SK-N-MC (cell line): ENCODE data around the gene ELF2.

Experiments
- EZH2 ChIP-seq: fragments of 200-600 bp; sonication (generic); IDR thresholded peaks from one replicate; pipeline ENCODE4 v1.6.1; 2017; ENCODE audit warnings: antibody characterized with exemption
- POLR2AphosphoS5 ChIP-seq: IDR thresholded peaks from 2 replicates; pipeline ENCODE4 v1.6.1; 2012; ENCODE audit warnings: mild to moderate bottlenecking, low read depth, low read length, borderline replicate concordance

DNA sequence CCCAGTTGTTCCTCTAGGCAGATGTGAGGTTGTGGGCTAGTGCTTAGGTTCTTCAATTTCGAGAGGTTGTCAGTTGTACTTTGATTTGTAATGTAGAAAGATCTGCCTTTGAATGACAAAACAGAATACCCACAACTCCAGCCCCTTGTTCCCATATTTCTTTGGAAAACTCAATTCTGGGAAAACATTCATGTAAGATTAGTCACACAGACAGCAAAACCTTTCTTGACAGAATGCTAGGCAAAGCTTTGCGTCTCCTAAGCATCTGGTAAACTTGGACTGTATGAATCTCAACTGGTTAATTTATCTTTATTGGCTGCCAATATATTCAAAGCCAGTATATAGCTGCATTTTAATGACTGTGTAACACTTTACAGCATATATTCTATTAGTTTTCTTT is 126.6 kb downstream of the ELF2 start:
- TF ChIP-seq POLR2AphosphoS5, result no peak
- TF ChIP-seq EZH2, result no peak
